ENCODE results near the gene HIKESHI.

- no peak for TF ChIP-seq CTCF (IDR thresholded peaks at IDR 0.05)
- TF ChIP-seq POLR2A (IDR thresholded peaks at IDR 0.05), result no peak
These were observed 12.6 kb downstream of the HIKESHI start for GRCh38 chr11:86314636-86315035.

All from prostate gland (tissue), 2 donors.